ENCODE results near the gene EEFSEC.

The EEFSEC gene

GRCh38 chr3:128415773-128416577, 262.7 kb downstream of the EEFSEC start:
- Histone ChIP-seq H3K4me1 (ENCODE audit: control insufficient read depth, insufficient read depth, low read length) (peaks cover 12% of the 10 kb centered on the region), H3K27me3 (ENCODE audit: control insufficient read depth, insufficient read depth, low read length) (no peaks in the 10 kb centered on the region), H3K27ac (ENCODE audit: low read depth, low read length) (no peak overlapping the region), H3K4me3 (ENCODE audit: low read depth, low read length) (no peak overlapping the region), H3K9ac (ENCODE audit: low read depth, low read length) (no peak overlapping the region), H3K36me3 (ENCODE audit: control insufficient read depth, insufficient read depth, low read length) (no peaks in the 10 kb centered on the region), H3K9me3 (ENCODE audit: control insufficient read depth, insufficient read depth, low read length) (no peaks in the 10 kb centered on the region)

- Histone ChIP-seq H3K27me3 (ENCODE audit: control insufficient read depth, insufficient read depth, low read length) (no peaks in the 10 kb centered on the region), H3K4me1 (ENCODE audit: control insufficient read depth, insufficient read depth, low read length) (peaks cover 12% of the 10 kb centered on the region), H3K9me3 (ENCODE audit: control insufficient read depth, insufficient read depth, low read length) (no peaks in the 10 kb centered on the region), H3K36me3 (ENCODE audit: control insufficient read depth, insufficient read depth, low read length) (no peaks in the 10 kb centered on the region), H3K4me3 (ENCODE audit: low read depth, low read length) (no peak overlapping the region), H3K27ac (ENCODE audit: low read depth, low read length) (no peak overlapping the region), H3K9ac (ENCODE audit: low read depth, low read length) (no peak overlapping the region)
Observed at GRCh38 chr3:128416578-128417211, 263.4 kb downstream of the EEFSEC start.

- H3K27me3 ChIP-seq (ENCODE audit: control insufficient read depth, insufficient read depth, low read length) = no peaks in the 10 kb centered on the region
- no peaks in the 10 kb centered on the region for H3K36me3 ChIP-seq (ENCODE audit: control insufficient read depth, insufficient read depth, low read length)
- no peak overlapping the region for H3K27ac ChIP-seq (ENCODE audit: low read depth, low read length)
- no peak overlapping the region for H3K9ac ChIP-seq (ENCODE audit: low read depth, low read length)
- no peaks in the 10 kb centered on the region for H3K4me1 ChIP-seq (ENCODE audit: control insufficient read depth, insufficient read depth, low read length)
- no peak overlapping the region for H3K4me3 ChIP-seq (ENCODE audit: low read depth, low read length)
- H3K9me3 ChIP-seq (ENCODE audit: control insufficient read depth, insufficient read depth, low read length) = no peaks in the 10 kb centered on the region
Observed at GRCh38 chr3:128418900-128419299, 265.6 kb downstream of the EEFSEC start.

- Histone ChIP-seq H3K27me3 (ENCODE audit: control insufficient read depth, insufficient read depth, low read length) (no peaks in the 10 kb centered on the region), H3K9me3 (ENCODE audit: control insufficient read depth, insufficient read depth, low read length) (no peaks in the 10 kb centered on the region), H3K4me1 (ENCODE audit: control insufficient read depth, insufficient read depth, low read length) (no peaks in the 10 kb centered on the region), H3K4me3 (ENCODE audit: low read depth, low read length) (no peak overlapping the region), H3K27ac (ENCODE audit: low read depth, low read length) (no peak overlapping the region), H3K9ac (ENCODE audit: low read depth, low read length) (no peak overlapping the region), H3K36me3 (ENCODE audit: control insufficient read depth, insufficient read depth, low read length) (no peaks in the 10 kb centered on the region)
Observed at GRCh38 chr3:128419311-128419710, 266.0 kb downstream of the EEFSEC start.

GRCh38 chr3:128420289-128420688, 267.0 kb downstream of the EEFSEC start:
- H3K27ac ChIP-seq (ENCODE audit: low read depth, low read length) = no peak overlapping the region
- H3K4me1 ChIP-seq (ENCODE audit: control insufficient read depth, insufficient read depth, low read length) = no peaks in the 10 kb centered on the region
- no peaks in the 10 kb centered on the region for H3K36me3 ChIP-seq (ENCODE audit: control insufficient read depth, insufficient read depth, low read length)
- no peak overlapping the region for H3K9ac ChIP-seq (ENCODE audit: low read depth, low read length)
- no peak overlapping the region for H3K4me3 ChIP-seq (ENCODE audit: low read depth, low read length)
- H3K27me3 ChIP-seq (ENCODE audit: control insufficient read depth, insufficient read depth, low read length) = peaks cover 5% of the 10 kb centered on the region; the same call in 1 of the 2 replicates
- H3K9me3 ChIP-seq (ENCODE audit: control insufficient read depth, insufficient read depth, low read length) = no peaks in the 10 kb centered on the region

- no peaks in the 10 kb centered on the region for H3K36me3 ChIP-seq (ENCODE audit: control insufficient read depth, insufficient read depth, low read length)
- peaks cover 11% of the 10 kb centered on the region for H3K27me3 ChIP-seq (ENCODE audit: control insufficient read depth, insufficient read depth, low read length)
- H3K9me3 ChIP-seq (ENCODE audit: control insufficient read depth, insufficient read depth, low read length) = no peaks in the 10 kb centered on the region
- no peak overlapping the region for H3K27ac ChIP-seq (ENCODE audit: low read depth, low read length)
- no peak overlapping the region for H3K4me3 ChIP-seq (ENCODE audit: low read depth, low read length)
- no peaks in the 10 kb centered on the region for H3K4me1 ChIP-seq (ENCODE audit: control insufficient read depth, insufficient read depth, low read length)
- no peak overlapping the region for H3K9ac ChIP-seq (ENCODE audit: low read depth, low read length)
Observed at GRCh38 chr3:128420720-128421438, 267.6 kb downstream of the EEFSEC start.

- H3K27me3 ChIP-seq (ENCODE audit: control insufficient read depth, insufficient read depth, low read length) = peaks cover 15% of the 10 kb centered on the region
- H3K9ac ChIP-seq (ENCODE audit: low read depth, low read length) = no peak overlapping the region
- no peaks in the 10 kb centered on the region for H3K36me3 ChIP-seq (ENCODE audit: control insufficient read depth, insufficient read depth, low read length)
- H3K9me3 ChIP-seq (ENCODE audit: control insufficient read depth, insufficient read depth, low read length) = no peaks in the 10 kb centered on the region
- no peak overlapping the region for H3K27ac ChIP-seq (ENCODE audit: low read depth, low read length)
- H3K4me1 ChIP-seq (ENCODE audit: control insufficient read depth, insufficient read depth, low read length) = no peaks in the 10 kb centered on the region; the same call in 1 of the 2 replicates
- no peak overlapping the region for H3K4me3 ChIP-seq (ENCODE audit: low read depth, low read length)
Observed at GRCh38 chr3:128421439-128421836, 268.2 kb downstream of the EEFSEC start.

GRCh38 chr3:128421966-128422365, 268.7 kb downstream of the EEFSEC start:
- Histone ChIP-seq H3K4me1 (ENCODE audit: control insufficient read depth, insufficient read depth, low read length) (peaks cover 3% of the 10 kb centered on the region; the same call in 1 of the 2 replicates), H3K9me3 (ENCODE audit: control insufficient read depth, insufficient read depth, low read length) (no peaks in the 10 kb centered on the region), H3K27ac (ENCODE audit: low read depth, low read length) (no peak overlapping the region), H3K27me3 (ENCODE audit: control insufficient read depth, insufficient read depth, low read length) (peaks cover 21% of the 10 kb centered on the region), H3K9ac (ENCODE audit: low read depth, low read length) (no peak overlapping the region), H3K36me3 (ENCODE audit: control insufficient read depth, insufficient read depth, low read length) (no peaks in the 10 kb centered on the region), H3K4me3 (ENCODE audit: low read depth, low read length) (no peak overlapping the region)

GRCh38 chr3:128422762-128423524, 269.7 kb downstream of the EEFSEC start:
- Histone ChIP-seq H3K9me3 (ENCODE audit: control insufficient read depth, insufficient read depth, low read length) (no peaks in the 10 kb centered on the region), H3K27ac (ENCODE audit: low read depth, low read length) (no peak overlapping the region), H3K27me3 (ENCODE audit: control insufficient read depth, insufficient read depth, low read length) (peaks cover 30% of the 10 kb centered on the region)

GRCh38 chr3:128423525-128424147, 270.4 kb downstream of the EEFSEC start:
- Histone ChIP-seq H3K36me3 (ENCODE audit: control insufficient read depth, insufficient read depth, low read length) (no peaks in the 10 kb centered on the region), H3K4me1 (ENCODE audit: control insufficient read depth, insufficient read depth, low read length) (peaks cover 16% of the 10 kb centered on the region), H3K9ac (ENCODE audit: low read depth, low read length) (no peak overlapping the region), H3K4me3 (ENCODE audit: low read depth, low read length) (no peak overlapping the region), H3K27me3 (ENCODE audit: control insufficient read depth, insufficient read depth, low read length) (peaks cover 37% of the 10 kb centered on the region), H3K9me3 (ENCODE audit: control insufficient read depth, insufficient read depth, low read length) (no peaks in the 10 kb centered on the region), H3K27ac (ENCODE audit: low read depth, low read length) (no peak overlapping the region)

More at GRCh38 chr3:128422762-128423524, 269.7 kb downstream of the EEFSEC start:
- Histone ChIP-seq H3K4me1 (ENCODE audit: control insufficient read depth, insufficient read depth, low read length) (peaks cover 13% of the 10 kb centered on the region), H3K4me3 (ENCODE audit: low read depth, low read length) (no peak overlapping the region), H3K9ac (ENCODE audit: low read depth, low read length) (no peak overlapping the region), H3K36me3 (ENCODE audit: control insufficient read depth, insufficient read depth, low read length) (no peaks in the 10 kb centered on the region)

All from HUES48 (cell line).